Keratinocyte (primary cell): ENCODE measurements around the gene SCAANT1. TPM values are rescaled to one million over a fixed set of nuclear protein-coding genes. Genes with fewer than 3 reads are reported as not detected.

Experiments used
- DNase-seq: peaks from one replicate; pipeline ENCODE4 v3.0.0-alpha.2; 2011; ENCODE audit warnings: low read depth, missing footprints, low spot score
- FAIRE-seq: peaks from 2 replicates; lab custom pipeline; 2011; peaks lifted over from hg19 to GRCh38; lab: Jason Lieb, UNC
- H2AFZ ChIP-seq: 2 replicates; pipeline ENCODE4 v1.6.0; 2012; ENCODE audit warnings: low read length, control low read depth, inconsistent platforms; ENCODE audit not compliant: control insufficient read depth
- H3K27ac ChIP-seq: 2 replicates; pipeline ENCODE4 v1.5.1; 2011; ENCODE audit warnings: low read length; ENCODE audit not compliant: control insufficient read depth, insufficient read depth
- H3K27me3 ChIP-seq: 3 replicates; pipeline ENCODE4 v1.6.0; 2011; ENCODE audit warnings: low read length; ENCODE audit not compliant: control insufficient read depth, insufficient read depth; ENCODE audit errors: extremely low read depth
- H3K36me3 ChIP-seq, 2 experiments: 2 replicates in 1 of 2; 3 replicates in 1 of 2; pipeline ENCODE4 v1.5.1; 2011; ENCODE audit warnings: low read length in 2 of 2, mild to moderate bottlenecking in 1 of 2; ENCODE audit not compliant: control insufficient read depth in 2 of 2, insufficient read depth in 2 of 2; ENCODE audit errors: extremely low read depth in 1 of 2
- H3K4me1 ChIP-seq: 3 replicates; pipeline ENCODE4 v1.5.1; 2011; ENCODE audit warnings: low read length; ENCODE audit not compliant: control insufficient read depth, insufficient read depth; ENCODE audit errors: extremely low read depth
- H3K4me2 ChIP-seq: 3 replicates; pipeline ENCODE4 v1.6.0; 2011; ENCODE audit warnings: low read depth, low read length; ENCODE audit not compliant: control insufficient read depth, insufficient read depth; ENCODE audit errors: extremely low read depth
- H3K4me3 ChIP-seq, 3 experiments: fragments of 200-600 bp in 1 of 3; sonication (generic) in 1 of 3; 2 replicates in 2 of 3; 3 replicates in 1 of 3; pipeline ENCODE4 v1.5.1; 2011 to 2016; ENCODE audit warnings: low read length in 3 of 3, mild to moderate bottlenecking in 3 of 3, control low read depth in 2 of 3, inconsistent platforms in 1 of 3, low read depth in 1 of 3, mixed read lengths in 1 of 3, mixed run types in 1 of 3, moderate library complexity in 1 of 3; ENCODE audit not compliant: control insufficient read depth in 2 of 3, insufficient read depth in 2 of 3; ENCODE audit errors: extremely low read depth in 1 of 3
- H3K79me2 ChIP-seq: 2 replicates; pipeline ENCODE4 v1.6.0; 2012; ENCODE audit warnings: low read length; ENCODE audit not compliant: control insufficient read depth, insufficient read depth
- H3K9ac ChIP-seq: 3 replicates; pipeline ENCODE4 v1.6.0; 2011; ENCODE audit warnings: low read length; ENCODE audit not compliant: control insufficient read depth, insufficient read depth; ENCODE audit errors: extremely low read depth
- H3K9me1 ChIP-seq: 3 replicates; pipeline ENCODE4 v1.6.0; 2011; ENCODE audit warnings: low read length; ENCODE audit not compliant: control insufficient read depth, insufficient read depth; ENCODE audit errors: extremely low read depth
- H3K9me3 ChIP-seq: 2 replicates; pipeline ENCODE4 v1.5.1; 2012; ENCODE audit warnings: low read depth, low read length; ENCODE audit not compliant: control insufficient read depth
- H4K20me1 ChIP-seq: 3 replicates; pipeline ENCODE4 v1.6.0; 2011; ENCODE audit warnings: low read length; ENCODE audit not compliant: control insufficient read depth, insufficient read depth; ENCODE audit errors: extremely low read depth
- CTCF ChIP-seq, 3 experiments: IDR thresholded peaks in 1 of 3; conservative IDR thresholded peaks in 1 of 3; optimal IDR thresholded peaks in 1 of 3; 2 replicates in 2 of 3; 3 replicates in 1 of 3; pipeline versions ENCODE3 to v1.5.1; 2011; ENCODE audit warnings: low read length in 3 of 3, mild to moderate bottlenecking in 3 of 3, moderate library complexity in 2 of 3, control low read depth in 1 of 3, inconsistent platforms in 1 of 3; ENCODE audit not compliant: insufficient read depth in 2 of 3; ENCODE audit errors: extremely low read depth in 1 of 3
- EZH2 ChIP-seq: IDR thresholded peaks from one replicate; pipeline ENCODE4 v1.6.1; 2012; ENCODE audit warnings: inconsistent platforms, mild to moderate bottlenecking, low read length, moderate library complexity
- dilution Hi-C: fragments of 300-500 bp; cut with MboI; formaldehyde crosslinking; loops from one replicate; pipeline ENCODE4 v1.7.0; 2020; ENCODE audit warnings: low sequenced_read_pairs; ENCODE audit not compliant: extremely low pct_ligation_motif_present
- polyA plus RNA-seq, 5 experiments: library from polyadenylated mRNA; depleted of rRNA in 3 of 5; stranded (reverse) in 3 of 5; stranded (forward) in 1 of 5; unstranded in 1 of 5; fragments of >200 nt; gene quantifications; 1 replicate in 1 of 5; 2 replicates in 3 of 5; 3 replicates in 1 of 5; pipeline versions ENCODE4 v1.2.1 to v1.2.3, GENCODE V29; 2011 to 2012; ENCODE audit warnings: missing spikeins in 2 of 5, low read depth in 1 of 5, low replicate concordance in 1 of 5
- small RNA-seq, 3 experiments: library from RNA; depleted of rRNA; stranded (forward); fragments of <200 nt; gene quantifications; one replicate each; pipeline ENCODE3, GENCODE V24; 2012; ENCODE audit warnings: low read depth in 3 of 3, low replicate concordance in 1 of 3; ENCODE audit not compliant: insufficient read length in 3 of 3

The SCAANT1 gene
- polyA plus RNA-seq, 1 donor (not counting 4 experiments of a cell fraction or from before 2014, with no cell fraction given) = not detected

GRCh38 chr3:63862804-63863149 lies 49.4 kb downstream of the SCAANT1 start:
- peak overlapping the region; percentile 80 for H2AFZ ChIP-seq
- no peak for DNase-seq
- H3K27me3 ChIP-seq = no peaks in the 10 kb centered on the region
- peak overlapping the region; percentile 88 for H3K27ac ChIP-seq
- no peaks in the 10 kb centered on the region for H3K36me3 ChIP-seq
- H4K20me1 ChIP-seq = no peaks in the 10 kb centered on the region
- peaks cover 3% of the 10 kb centered on the region for H3K9me1 ChIP-seq
- peaks cover 82% of the 10 kb centered on the region for H3K79me2 ChIP-seq
- peak overlapping the region; percentile 90 to 94 (median 92) for H3K4me3 ChIP-seq
- FAIRE-seq = no peak
- no peaks in the 10 kb centered on the region for H3K9me3 ChIP-seq
- H3K4me2 ChIP-seq = peak overlapping the region; percentile 99
- dilution Hi-C loops = no loop called here
- peaks cover 15% of the 10 kb centered on the region for H3K4me1 ChIP-seq
- H3K9ac ChIP-seq = peak overlapping the region; percentile 94
- TF ChIP-seq EZH2 = no peak
- no peak for TF ChIP-seq CTCF (optimal IDR thresholded peaks at IDR 0.05 in 1 of 3, IDR thresholded peaks at IDR 0.05 in 1 of 3, conservative IDR thresholded peaks at IDR 0.05 in 1 of 3; ENCODE audit: extremely low read depth in 1 of 3, insufficient read depth in 2 of 3, low read length in 3 of 3)

Small RNAs within 50 kb of the gene (small RNA-seq; reads per million reads assigned to genes)
- 0 reads per million in 3 experiments for gene SCAANT1

Other genes with a start within 250 kb of the SCAANT1 start
- not detected in 3 replicates for gene C3orf49, start 93.1 kb downstream of the SCAANT1 start, polyA plus RNA-seq
- 64.3 to 131 TPM (median 85.5 TPM) in 3 replicates for gene THOC7, start 48.6 kb downstream of the SCAANT1 start, polyA plus RNA-seq
- gene ATXN7, start 48.5 kb downstream of the SCAANT1 start, polyA plus RNA-seq = 8.5 to 12.1 TPM (median 8.8 TPM) in 3 replicates
- 64.8 to 100 TPM (median 95.2 TPM) in 3 replicates for gene PSMD6, start 111.1 kb upstream of the SCAANT1 start, polyA plus RNA-seq